ENCODE measurements around the gene SIGLEC9. TPM values are rescaled to one million over a fixed set of nuclear protein-coding genes. Genes with fewer than 3 reads are reported as not detected.

Gene SIGLEC9
- total and polyA plus RNA-seq, 2 of the 8 experiments (the other 6 are each of a cell fraction or from before 2014, with no cell fraction given): not detected

DNA sequence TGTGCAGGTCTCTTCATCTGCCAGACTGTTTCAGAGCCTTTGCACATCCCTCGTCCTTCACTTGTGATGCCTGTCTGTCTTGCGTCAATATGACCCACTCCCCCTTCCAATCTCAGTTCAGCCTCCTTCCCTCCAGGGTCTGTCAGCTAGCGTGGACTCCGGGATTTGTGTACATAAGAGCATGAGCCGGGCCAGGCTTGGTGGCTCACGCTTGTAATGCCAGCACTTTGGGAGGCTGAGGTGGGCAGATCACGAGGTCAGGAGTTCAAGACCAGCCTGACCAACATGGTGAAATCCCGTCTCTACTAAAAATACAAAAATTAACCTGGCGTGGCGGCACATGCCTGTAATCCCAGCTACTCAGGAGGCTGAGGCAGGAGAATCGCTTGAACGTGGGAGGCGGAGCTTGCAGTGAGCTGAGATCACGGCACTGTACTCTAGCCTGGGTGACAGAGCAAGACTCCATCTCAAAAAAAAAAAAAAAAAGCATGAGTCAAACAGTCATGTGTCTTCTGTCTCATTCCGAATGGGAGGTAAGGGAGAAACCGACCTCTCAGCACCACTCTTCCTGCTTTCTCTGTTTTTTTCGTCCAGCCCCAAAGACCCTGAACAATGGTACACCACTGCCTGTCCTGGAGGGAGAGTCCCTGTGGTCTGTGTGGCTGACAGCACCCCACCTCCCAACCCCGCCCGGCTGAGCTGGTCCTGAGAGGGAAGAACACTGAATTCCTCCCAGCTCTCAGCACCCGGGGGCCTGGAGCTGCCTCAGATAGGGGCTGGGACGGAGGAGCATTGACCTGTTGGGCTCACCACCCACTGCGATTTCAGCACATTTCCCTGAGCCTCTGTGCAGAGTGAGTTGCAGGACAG lies 2.4 kb upstream of the SIGLEC9 start:
- ChIA-PET POLR2A (ENCODE audit: partially characterized antibody) (no interaction called here), CTCF (ENCODE audit: partially characterized antibody) (interaction anchor here (1.0 to 1.2 kb wide), 2 partner anchors 12 to 36 kb away, joined by 3 read pairs; no protein-coding TSS in a partner anchor)
- H3K14ac ChIP-seq (ENCODE audit: insufficient read length): no peak overlapping the region
- H3K27me3 ChIP-seq (replicated peaks in 1 of 4; ENCODE audit: control insufficient read depth in 3 of 4, extremely low read depth in 1 of 4, insufficient read depth in 3 of 4, low read length in 3 of 4): no peaks in the 10 kb centered on the region; a peak in 1 of 7 replicates
- H3K18ac ChIP-seq (ENCODE audit: extremely low read depth, low read length): no peak overlapping the region
- no peaks in the 10 kb centered on the region for H3K79me2 ChIP-seq (ENCODE audit: control insufficient read depth in 1 of 2, insufficient read depth in 2 of 2, low read length in 2 of 2)
- H3K27ac ChIP-seq (ENCODE audit: low read depth, low read length): no peak overlapping the region
- no peak overlapping the region for H4K5ac ChIP-seq (ENCODE audit: insufficient read length, low read depth, low read length)
- H2BK120ac ChIP-seq (replicated peaks; ENCODE audit: low read depth, low read length): no peak overlapping the region
- no peak overlapping the region for H2BK15ac ChIP-seq (ENCODE audit: low read length)
- no peak overlapping the region for H2BK20ac ChIP-seq (ENCODE audit: low read length)
- no peak overlapping the region for H3K4me2 ChIP-seq (ENCODE audit: insufficient read depth in 1 of 2, low read depth in 2 of 2, low read length in 2 of 2)
- no peaks in the 10 kb centered on the region for H3K79me1 ChIP-seq (ENCODE audit: low read depth, low read length)
- no peaks in the 10 kb centered on the region for H3K36me3 ChIP-seq (ENCODE audit: control insufficient read depth in 2 of 4, insufficient read depth in 4 of 4, low read length in 3 of 4)
- no peak overlapping the region for H3K56ac ChIP-seq (replicated peaks; ENCODE audit: insufficient read length, low read depth, low read length)
- H4K20me1 ChIP-seq (replicated peaks in 1 of 2; ENCODE audit: control insufficient read depth in 1 of 2, insufficient read depth in 2 of 2, low read length in 2 of 2): no peaks in the 10 kb centered on the region
- no peak overlapping the region for H3K23ac ChIP-seq (ENCODE audit: insufficient read length)
- 85% methylated on average over 22 of the region's 22 CpGs; no CpG with 5 or more reads in 1 of the 2 experiments for WGBS, 2 experiments (ENCODE audit: extremely low coverage in 1 of 2, insufficient coverage in 1 of 2, insufficient read length in 1 of 2, insufficient replicate concordance in 2 of 2, low coverage in 1 of 2, low lambda C conversion rate in 2 of 2, missing lambda C conversion rate in 1 of 2)
- H2AFZ ChIP-seq (ENCODE audit: low read length): no peak overlapping the region
- no peak overlapping the region for H3K9ac ChIP-seq (replicated peaks in 1 of 4; ENCODE audit: extremely low read depth in 1 of 4, low read depth in 3 of 4, low read length in 3 of 4)
- H4K8ac ChIP-seq (ENCODE audit: extremely low read depth, insufficient read depth, low read length): peak overlapping the region; percentile 57; the same call in 1 of the 2 replicates
- no peak overlapping the region for H2AK5ac ChIP-seq (ENCODE audit: low read depth, low read length)
- no peak overlapping the region for H3K4me3 ChIP-seq (ENCODE audit: extremely low read depth in 1 of 4, insufficient read depth in 2 of 4, low read depth in 3 of 4, low read length in 4 of 4)
- H2BK12ac ChIP-seq (ENCODE audit: low read depth, low read length): 0 out of 2 replicates have a peak overlapping the region, but pooled peaks have one; percentile 9
- FAIRE-seq: no peak
- H3K4me1 ChIP-seq (replicated peaks in 1 of 4; ENCODE audit: control insufficient read depth in 3 of 4, insufficient read depth in 4 of 4, low read length in 3 of 4): peaks cover 0 to 2% (median 0%) of the 10 kb centered on the region in 4 experiments; a peak in 1 of 7 replicates
- H4K91ac ChIP-seq (replicated peaks; ENCODE audit: insufficient read length, low read length): peak overlapping the region; percentile 66
- no peak for DNase-seq (ENCODE audit: low read depth in 1 of 2, low spot score in 2 of 2)
- no peaks in the 10 kb centered on the region for H3K9me3 ChIP-seq (ENCODE audit: insufficient read depth in 2 of 2, low read depth in 1 of 2, low read length in 1 of 2)
- H2BK5ac ChIP-seq (ENCODE audit: low read depth, low read length): no peak overlapping the region
- H3K23me2 ChIP-seq (ENCODE audit: low read depth, low read length): no peaks in the 10 kb centered on the region; the same call in 1 of the 2 replicates
- no peak overlapping the region for H3K4ac ChIP-seq (replicated peaks; ENCODE audit: insufficient read length, low read depth, low read length)
- TF ChIP-seq NRF1 (IDR thresholded peaks at IDR 0.05; ENCODE audit: low read depth, low read length) (no peak), CBX8 (IDR thresholded peaks at IDR 0.05; ENCODE audit: borderline replicate concordance, low read depth, low read length) (no peak)

Data from H1 (cell line).